Measurements from ENCODE around the gene ERI3. TPM values are rescaled to one million over a fixed set of nuclear protein-coding genes. Genes with fewer than 3 reads are reported as not detected.

ERI3 gene
- total RNA-seq, 3 donors from 2014 or later = 35.8 to 49.2 (median 41.1) TPM

DNA sequence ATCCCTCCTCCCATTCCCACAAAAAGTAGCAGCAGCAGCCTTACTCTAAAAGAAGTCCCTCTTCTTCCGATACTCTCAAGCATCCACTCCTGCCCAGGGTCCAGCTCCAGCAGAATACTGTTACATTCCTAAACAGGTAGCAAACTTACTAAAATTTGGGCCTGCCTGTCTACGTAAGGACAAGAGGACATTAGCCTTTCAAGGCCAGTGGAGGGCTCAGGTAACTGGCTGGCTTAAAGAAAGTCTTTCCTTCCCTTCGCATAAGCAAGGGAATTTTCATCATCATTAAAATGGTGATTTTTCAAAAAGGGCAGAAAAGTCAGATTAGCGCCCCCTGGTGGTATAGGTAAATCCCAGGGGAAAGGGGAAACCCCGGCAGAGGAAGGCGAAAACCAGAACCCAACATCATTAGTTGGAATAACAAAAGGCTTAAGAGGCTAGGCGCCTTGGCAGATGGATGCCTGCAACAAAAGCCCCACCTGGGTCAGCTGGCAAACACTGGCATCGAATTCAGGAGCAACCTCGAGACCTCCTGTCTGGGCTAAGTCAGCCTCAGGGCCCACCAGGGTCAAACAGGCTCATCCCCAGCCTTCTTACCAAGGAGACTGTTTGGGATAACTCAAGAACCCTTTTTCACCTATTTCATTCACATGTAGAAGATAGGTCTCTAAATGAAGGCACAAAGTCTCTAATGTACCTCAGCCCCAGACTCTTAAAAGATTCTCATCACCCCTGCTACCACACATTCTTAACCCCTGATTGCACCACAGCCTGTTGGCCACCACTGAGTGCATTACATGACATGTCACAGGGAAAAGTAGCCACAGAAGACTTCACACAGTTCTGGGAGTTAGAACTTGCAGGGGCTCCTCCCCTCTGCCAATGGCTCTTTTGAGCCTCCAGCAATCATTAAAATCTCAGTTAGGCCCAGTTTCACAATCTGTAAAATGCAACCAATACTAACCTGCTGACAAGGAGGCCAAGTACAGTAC, 36.7 kb downstream of the ERI3 start:
- intact Hi-C loops (cut with DNase I; ENCODE audit: low total_unique reads) = no loop called here
- H3K36me3 ChIP-seq = no peaks in the 10 kb centered on the region

DNA sequence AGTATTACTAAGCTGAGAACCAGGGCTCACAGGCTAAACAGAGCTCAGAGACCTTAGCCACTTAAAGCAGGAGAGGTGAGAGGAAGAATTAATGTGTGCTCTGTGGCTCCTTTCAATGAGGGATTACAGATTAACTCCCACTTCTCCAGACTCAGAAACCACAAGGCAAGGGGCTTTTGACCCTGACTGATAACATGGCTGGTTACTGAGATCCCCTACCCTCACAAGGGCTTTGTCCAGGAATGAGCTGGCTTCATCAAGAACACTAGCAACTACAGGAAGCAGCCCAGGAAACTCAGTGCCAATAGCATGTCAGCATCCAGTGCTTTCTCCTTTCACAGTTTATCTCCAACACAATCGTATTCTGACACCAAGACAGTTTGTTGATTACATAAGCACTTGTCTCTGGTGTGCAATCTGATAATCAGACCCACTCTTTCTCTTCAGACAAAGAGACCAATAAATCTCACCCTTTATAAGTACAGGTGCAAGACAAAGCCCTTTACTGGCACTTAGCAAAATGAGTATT, 38.8 kb downstream of the ERI3 start:
- Histone ChIP-seq H3K27me3 (no peaks in the 10 kb centered on the region), H3K9me3 (no peaks in the 10 kb centered on the region), H3K4me3 (no peak overlapping the region), H3K36me3 (no peaks in the 10 kb centered on the region), H3K4me1 (no peaks in the 10 kb centered on the region), H3K27ac (no peak overlapping the region)
- TF ChIP-seq POLR2AphosphoS5 (IDR thresholded peaks at IDR 0.05) = no peak
- no peak for TF ChIP-seq POLR2A (IDR thresholded peaks at IDR 0.05)
- TF ChIP-seq, protein P1, sequence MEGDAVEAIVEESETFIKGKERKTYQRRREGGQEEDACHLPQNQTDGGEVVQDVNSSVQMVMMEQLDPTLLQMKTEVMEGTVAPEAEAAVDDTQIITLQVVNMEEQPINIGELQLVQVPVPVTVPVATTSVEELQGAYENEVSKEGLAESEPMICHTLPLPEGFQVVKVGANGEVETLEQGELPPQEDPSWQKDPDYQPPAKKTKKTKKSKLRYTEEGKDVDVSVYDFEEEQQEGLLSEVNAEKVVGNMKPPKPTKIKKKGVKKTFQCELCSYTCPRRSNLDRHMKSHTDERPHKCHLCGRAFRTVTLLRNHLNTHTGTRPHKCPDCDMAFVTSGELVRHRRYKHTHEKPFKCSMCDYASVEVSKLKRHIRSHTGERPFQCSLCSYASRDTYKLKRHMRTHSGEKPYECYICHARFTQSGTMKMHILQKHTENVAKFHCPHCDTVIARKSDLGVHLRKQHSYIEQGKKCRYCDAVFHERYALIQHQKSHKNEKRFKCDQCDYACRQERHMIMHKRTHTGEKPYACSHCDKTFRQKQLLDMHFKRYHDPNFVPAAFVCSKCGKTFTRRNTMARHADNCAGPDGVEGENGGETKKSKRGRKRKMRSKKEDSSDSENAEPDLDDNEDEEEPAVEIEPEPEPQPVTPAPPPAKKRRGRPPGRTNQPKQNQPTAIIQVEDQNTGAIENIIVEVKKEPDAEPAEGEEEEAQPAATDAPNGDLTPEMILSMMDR (IDR thresholded peaks at IDR 0.05) = no peak
- DNase-seq (ENCODE audit: low spot score in 2 of 2) = no peak
- intact Hi-C loops (cut with DNase I; ENCODE audit: low total_unique reads) = no loop called here

More for the DNA sequence above, 36.7 kb downstream of the ERI3 start:
- H3K4me1 ChIP-seq = no peaks in the 10 kb centered on the region
- no peak overlapping the region for H3K4me3 ChIP-seq
- no peaks in the 10 kb centered on the region for H3K9me3 ChIP-seq
- no peaks in the 10 kb centered on the region for H3K27me3 ChIP-seq
- no peak for DNase-seq (ENCODE audit: low spot score in 2 of 2)
- TF ChIP-seq, protein P1 (IDR thresholded peaks at IDR 0.05) = peak; percentile 54 to 57 (median 55)
- no peak for TF ChIP-seq POLR2AphosphoS5 (IDR thresholded peaks at IDR 0.05)
- H3K27ac ChIP-seq = no peak overlapping the region

DNA sequence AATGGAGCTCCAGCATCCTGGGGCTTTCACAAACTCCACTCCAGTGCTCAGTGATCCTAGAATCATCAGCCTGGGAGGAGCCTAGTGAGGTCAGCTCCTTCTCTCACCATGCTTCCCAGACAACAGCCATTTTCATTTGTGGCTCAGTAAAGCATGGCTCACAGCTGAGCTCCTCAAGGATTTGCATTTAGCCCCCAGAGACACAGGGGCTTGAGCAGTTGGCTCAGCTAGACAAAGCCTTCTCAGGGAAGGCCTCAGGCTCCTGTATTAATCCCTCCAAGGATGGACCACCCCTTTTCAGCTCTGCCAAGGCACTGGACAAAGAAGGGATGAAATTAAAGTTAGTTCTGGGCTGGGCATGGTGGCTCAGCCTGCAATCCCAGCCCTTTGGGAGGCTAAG, 39.5 kb downstream of the ERI3 start:
- Histone ChIP-seq H3K27me3 (no peaks in the 10 kb centered on the region), H3K4me1 (no peaks in the 10 kb centered on the region), H3K27ac (no peak overlapping the region), H3K36me3 (no peaks in the 10 kb centered on the region), H3K9me3 (no peaks in the 10 kb centered on the region), H3K4me3 (no peak overlapping the region)
- no peak for TF ChIP-seq POLR2AphosphoS5 (IDR thresholded peaks at IDR 0.05)
- intact Hi-C loops (cut with DNase I; ENCODE audit: low total_unique reads) = no loop called here
- DNase-seq (ENCODE audit: low spot score in 2 of 2) = no peak

DNA sequence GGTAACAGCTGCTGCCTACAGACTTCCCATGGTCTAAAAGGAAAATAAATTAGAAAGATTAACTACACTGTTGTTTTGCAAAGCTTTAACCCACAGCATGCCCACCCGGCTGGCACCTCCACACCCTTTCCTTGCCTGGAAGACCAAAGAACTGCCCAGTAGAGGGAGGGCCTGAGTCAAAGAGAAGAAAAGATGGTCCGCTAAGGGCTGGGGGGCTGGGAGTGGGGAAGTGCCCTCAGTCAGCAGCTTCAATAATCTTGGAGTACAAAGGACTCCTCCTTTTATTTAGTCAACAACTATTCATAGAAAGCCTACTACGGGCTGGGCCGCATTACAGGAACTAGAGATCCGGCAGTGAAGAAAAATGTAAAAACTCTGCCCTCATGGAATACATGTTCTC, 40.6 kb downstream of the ERI3 start:
- H3K36me3 ChIP-seq = no peaks in the 10 kb centered on the region
- intact Hi-C loops (cut with DNase I; ENCODE audit: low total_unique reads) = no loop called here

DNA sequence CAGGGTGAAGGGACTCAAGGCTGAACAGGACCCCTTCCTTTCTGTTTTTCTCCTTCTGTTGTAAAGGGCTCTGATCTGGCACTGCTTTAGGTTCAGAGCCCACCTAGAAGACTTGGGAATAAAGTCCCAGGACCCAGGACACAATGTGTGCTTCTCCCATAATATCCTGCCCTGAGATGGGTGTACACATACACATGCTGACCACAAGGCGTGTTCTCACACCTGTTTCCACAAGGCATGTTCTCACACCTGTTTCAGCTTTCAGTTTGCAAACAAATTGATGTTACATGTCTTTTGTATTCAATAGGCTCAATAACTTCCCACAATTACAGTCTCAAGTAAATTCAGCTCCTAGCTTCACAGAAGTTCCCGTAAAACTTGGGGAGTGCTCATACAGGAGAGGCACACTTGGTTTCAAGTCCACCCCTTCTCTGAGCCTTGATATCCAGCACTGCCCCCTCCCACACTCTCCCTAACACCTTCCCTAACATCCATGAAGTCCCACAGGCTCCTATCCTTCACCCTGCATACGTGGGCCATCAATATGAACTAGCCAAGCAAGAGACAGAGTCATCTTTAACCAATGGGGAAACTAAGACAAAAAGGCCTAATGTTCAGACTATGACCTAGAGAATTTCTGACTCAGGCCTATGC, 41.7 kb downstream of the ERI3 start:
- DNase-seq (ENCODE audit: low spot score in 2 of 2) = no peak
- intact Hi-C loops (cut with DNase I; ENCODE audit: low total_unique reads) = no loop called here
- H3K27me3 ChIP-seq = no peaks in the 10 kb centered on the region
- H3K4me3 ChIP-seq = no peak overlapping the region
- H3K27ac ChIP-seq = no peak overlapping the region
- H3K9me3 ChIP-seq = no peaks in the 10 kb centered on the region
- no peaks in the 10 kb centered on the region for H3K4me1 ChIP-seq
- H3K36me3 ChIP-seq = no peaks in the 10 kb centered on the region
- TF ChIP-seq POLR2AphosphoS5 (IDR thresholded peaks at IDR 0.05) (no peak), POLR2A (IDR thresholded peaks at IDR 0.05) (no peak)
- TF ChIP-seq, protein P1 (IDR thresholded peaks at IDR 0.05) = no peak

More for the DNA sequence above, 40.6 kb downstream of the ERI3 start:
- Histone ChIP-seq H3K4me1 (no peaks in the 10 kb centered on the region), H3K27ac (no peak overlapping the region), H3K4me3 (no peak overlapping the region), H3K27me3 (no peaks in the 10 kb centered on the region), H3K9me3 (no peaks in the 10 kb centered on the region)
- no peak for TF ChIP-seq POLR2A (IDR thresholded peaks at IDR 0.05)
- TF ChIP-seq, protein P1 (IDR thresholded peaks at IDR 0.05) = no peak
- no peak for TF ChIP-seq POLR2AphosphoS5 (IDR thresholded peaks at IDR 0.05)
- no peak for DNase-seq (ENCODE audit: low spot score in 2 of 2)
